ENCODE results near the gene ZNF226.

The ZNF226 gene

DNA sequence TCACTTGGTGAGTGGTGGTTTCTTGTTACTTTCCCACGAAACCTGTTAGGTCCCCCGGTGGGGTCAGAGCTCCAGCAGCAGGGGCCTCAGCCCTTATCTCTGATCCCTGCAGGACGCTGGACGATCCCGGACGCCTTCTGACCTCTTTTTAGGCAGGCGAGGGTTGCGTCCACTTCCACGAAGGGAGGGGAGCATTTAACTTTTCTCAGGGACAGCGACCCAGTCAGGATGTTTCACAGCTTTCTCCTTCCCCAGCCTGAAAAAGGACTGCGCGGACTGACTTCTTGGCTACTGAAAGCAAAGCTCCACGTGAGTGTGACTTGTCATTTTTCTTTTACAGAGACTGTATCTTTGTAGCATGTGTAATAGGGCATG, 22.9 kb upstream of the ZNF226 start (continued):
- TF ChIP-seq, protein P1, sequence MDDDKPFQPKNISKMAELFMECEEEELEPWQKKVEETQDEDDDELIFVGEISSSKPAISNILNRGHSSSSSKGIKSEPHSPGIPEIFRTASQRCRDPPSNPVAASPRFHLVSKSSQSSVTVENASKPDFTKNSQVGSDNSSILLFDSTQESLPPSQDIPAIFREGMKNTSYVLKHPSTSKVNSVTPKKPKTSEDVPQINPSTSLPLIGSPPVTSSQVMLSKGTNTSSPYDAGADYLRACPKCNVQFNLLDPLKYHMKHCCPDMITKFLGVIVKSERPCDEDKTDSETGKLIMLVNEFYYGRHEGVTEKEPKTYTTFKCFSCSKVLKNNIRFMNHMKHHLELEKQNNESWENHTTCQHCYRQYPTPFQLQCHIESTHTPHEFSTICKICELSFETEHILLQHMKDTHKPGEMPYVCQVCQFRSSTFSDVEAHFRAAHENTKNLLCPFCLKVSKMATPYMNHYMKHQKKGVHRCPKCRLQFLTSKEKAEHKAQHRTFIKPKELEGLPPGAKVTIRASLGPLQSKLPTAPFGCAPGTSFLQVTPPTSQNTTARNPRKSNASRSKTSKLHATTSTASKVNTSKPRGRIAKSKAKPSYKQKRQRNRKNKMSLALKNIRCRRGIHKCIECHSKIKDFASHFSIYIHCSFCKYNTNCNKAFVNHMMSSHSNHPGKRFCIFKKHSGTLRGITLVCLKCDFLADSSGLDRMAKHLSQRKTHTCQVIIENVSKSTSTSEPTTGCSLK (tag by site-specific recombination; IDR thresholded peaks at IDR 0.05): no peak
- TF ChIP-seq, protein P2, sequence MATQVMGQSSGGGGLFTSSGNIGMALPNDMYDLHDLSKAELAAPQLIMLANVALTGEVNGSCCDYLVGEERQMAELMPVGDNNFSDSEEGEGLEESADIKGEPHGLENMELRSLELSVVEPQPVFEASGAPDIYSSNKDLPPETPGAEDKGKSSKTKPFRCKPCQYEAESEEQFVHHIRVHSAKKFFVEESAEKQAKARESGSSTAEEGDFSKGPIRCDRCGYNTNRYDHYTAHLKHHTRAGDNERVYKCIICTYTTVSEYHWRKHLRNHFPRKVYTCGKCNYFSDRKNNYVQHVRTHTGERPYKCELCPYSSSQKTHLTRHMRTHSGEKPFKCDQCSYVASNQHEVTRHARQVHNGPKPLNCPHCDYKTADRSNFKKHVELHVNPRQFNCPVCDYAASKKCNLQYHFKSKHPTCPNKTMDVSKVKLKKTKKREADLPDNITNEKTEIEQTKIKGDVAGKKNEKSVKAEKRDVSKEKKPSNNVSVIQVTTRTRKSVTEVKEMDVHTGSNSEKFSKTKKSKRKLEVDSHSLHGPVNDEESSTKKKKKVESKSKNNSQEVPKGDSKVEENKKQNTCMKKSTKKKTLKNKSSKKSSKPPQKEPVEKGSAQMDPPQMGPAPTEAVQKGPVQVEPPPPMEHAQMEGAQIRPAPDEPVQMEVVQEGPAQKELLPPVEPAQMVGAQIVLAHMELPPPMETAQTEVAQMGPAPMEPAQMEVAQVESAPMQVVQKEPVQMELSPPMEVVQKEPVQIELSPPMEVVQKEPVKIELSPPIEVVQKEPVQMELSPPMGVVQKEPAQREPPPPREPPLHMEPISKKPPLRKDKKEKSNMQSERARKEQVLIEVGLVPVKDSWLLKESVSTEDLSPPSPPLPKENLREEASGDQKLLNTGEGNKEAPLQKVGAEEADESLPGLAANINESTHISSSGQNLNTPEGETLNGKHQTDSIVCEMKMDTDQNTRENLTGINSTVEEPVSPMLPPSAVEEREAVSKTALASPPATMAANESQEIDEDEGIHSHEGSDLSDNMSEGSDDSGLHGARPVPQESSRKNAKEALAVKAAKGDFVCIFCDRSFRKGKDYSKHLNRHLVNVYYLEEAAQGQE (tag by site-specific recombination; IDR thresholded peaks at IDR 0.05): peak; percentile 40; the same call in 1 of the 2 replicates
- TF ChIP-seq ZNF791 (tag by site-specific recombination; IDR thresholded peaks at IDR 0.05) (no peak), ZIC2 (tag by site-specific recombination; IDR thresholded peaks at IDR 0.05) (peak; percentile 66), ZNF223 (tag by site-specific recombination; IDR thresholded peaks at IDR 0.05) (no peak), ZNF560 (tag by site-specific recombination; IDR thresholded peaks at IDR 0.05; ENCODE audit: borderline replicate concordance) (no peak), GLI2 (tag by site-specific recombination; IDR thresholded peaks at IDR 0.05; ENCODE audit: borderline replicate concordance, low read depth) (no peak), ZNF777 (tag by site-specific recombination; IDR thresholded peaks at IDR 0.05; ENCODE audit: borderline replicate concordance) (no peak), SCRT1 (tag by site-specific recombination; IDR thresholded peaks at IDR 0.05; ENCODE audit: borderline replicate concordance) (no peak), ZNF341 (tag by site-specific recombination; IDR thresholded peaks at IDR 0.05; ENCODE audit: low read depth) (no peak), KLF8 (tag by site-specific recombination; IDR thresholded peaks at IDR 0.05) (no peak), ZNF37A (tag by site-specific recombination; IDR thresholded peaks at IDR 0.05) (no peak), PRDM1 (tag by site-specific recombination; IDR thresholded peaks at IDR 0.05) (peak; percentile 81), ZNF132 (tag by site-specific recombination; IDR thresholded peaks at IDR 0.05; ENCODE audit: borderline replicate concordance) (no peak), HOXC10 (CRISPR knock-in tag; IDR thresholded peaks at IDR 0.05) (no peak), GLI4 (tag by site-specific recombination; IDR thresholded peaks at IDR 0.05) (no peak)
- TF ChIP-seq, protein P3, sequence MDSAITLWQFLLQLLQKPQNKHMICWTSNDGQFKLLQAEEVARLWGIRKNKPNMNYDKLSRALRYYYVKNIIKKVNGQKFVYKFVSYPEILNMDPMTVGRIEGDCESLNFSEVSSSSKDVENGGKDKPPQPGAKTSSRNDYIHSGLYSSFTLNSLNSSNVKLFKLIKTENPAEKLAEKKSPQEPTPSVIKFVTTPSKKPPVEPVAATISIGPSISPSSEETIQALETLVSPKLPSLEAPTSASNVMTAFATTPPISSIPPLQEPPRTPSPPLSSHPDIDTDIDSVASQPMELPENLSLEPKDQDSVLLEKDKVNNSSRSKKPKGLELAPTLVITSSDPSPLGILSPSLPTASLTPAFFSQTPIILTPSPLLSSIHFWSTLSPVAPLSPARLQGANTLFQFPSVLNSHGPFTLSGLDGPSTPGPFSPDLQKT (IDR thresholded peaks at IDR 0.05; ENCODE audit: borderline replicate concordance, low read depth, low read length): no peak
- TF ChIP-seq, protein P4, sequence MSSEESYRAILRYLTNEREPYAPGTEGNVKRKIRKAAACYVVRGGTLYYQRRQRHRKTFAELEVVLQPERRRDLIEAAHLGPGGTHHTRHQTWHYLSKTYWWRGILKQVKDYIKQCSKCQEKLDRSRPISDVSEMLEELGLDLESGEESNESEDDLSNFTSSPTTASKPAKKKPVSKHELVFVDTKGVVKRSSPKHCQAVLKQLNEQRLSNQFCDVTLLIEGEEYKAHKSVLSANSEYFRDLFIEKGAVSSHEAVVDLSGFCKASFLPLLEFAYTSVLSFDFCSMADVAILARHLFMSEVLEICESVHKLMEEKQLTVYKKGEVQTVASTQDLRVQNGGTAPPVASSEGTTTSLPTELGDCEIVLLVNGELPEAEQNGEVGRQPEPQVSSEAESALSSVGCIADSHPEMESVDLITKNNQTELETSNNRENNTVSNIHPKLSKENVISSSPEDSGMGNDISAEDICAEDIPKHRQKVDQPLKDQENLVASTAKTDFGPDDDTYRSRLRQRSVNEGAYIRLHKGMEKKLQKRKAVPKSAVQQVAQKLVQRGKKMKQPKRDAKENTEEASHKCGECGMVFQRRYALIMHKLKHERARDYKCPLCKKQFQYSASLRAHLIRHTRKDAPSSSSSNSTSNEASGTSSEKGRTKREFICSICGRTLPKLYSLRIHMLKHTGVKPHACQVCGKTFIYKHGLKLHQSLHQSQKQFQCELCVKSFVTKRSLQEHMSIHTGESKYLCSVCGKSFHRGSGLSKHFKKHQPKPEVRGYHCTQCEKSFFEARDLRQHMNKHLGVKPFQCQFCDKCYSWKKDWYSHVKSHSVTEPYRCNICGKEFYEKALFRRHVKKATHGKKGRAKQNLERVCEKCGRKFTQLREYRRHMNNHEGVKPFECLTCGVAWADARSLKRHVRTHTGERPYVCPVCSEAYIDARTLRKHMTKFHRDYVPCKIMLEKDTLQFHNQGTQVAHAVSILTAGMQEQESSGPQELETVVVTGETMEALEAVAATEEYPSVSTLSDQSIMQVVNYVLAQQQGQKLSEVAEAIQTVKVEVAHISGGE (tag by site-specific recombination; conservative IDR thresholded peaks at IDR 0.05; ENCODE audit: low read depth): peak; percentile 85
- TF ChIP-seq, protein P5, sequence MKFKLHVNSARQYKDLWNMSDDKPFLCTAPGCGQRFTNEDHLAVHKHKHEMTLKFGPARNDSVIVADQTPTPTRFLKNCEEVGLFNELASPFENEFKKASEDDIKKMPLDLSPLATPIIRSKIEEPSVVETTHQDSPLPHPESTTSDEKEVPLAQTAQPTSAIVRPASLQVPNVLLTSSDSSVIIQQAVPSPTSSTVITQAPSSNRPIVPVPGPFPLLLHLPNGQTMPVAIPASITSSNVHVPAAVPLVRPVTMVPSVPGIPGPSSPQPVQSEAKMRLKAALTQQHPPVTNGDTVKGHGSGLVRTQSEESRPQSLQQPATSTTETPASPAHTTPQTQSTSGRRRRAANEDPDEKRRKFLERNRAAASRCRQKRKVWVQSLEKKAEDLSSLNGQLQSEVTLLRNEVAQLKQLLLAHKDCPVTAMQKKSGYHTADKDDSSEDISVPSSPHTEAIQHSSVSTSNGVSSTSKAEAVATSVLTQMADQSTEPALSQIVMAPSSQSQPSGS (tag by site-specific recombination; IDR thresholded peaks at IDR 0.05; ENCODE audit: low read depth): no peak
- TF ChIP-seq, protein P6, sequence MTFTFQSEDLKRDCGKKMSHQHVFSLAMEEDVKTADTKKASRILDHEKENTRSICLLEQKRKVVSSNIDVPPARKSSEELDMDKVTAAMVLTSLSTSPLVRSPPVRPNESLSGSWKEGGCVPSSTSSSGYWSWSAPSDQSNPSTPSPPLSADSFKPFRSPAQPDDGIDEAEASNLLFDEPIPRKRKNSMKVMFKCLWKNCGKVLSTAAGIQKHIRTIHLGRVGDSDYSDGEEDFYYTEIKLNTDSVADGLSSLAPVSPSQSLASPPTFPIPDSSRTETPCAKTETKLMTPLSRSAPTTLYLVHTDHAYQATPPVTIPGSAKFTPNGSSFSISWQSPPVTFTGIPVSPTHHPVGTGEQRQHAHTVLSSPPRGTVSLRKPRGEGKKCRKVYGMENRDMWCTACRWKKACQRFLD (tag by site-specific recombination; IDR thresholded peaks at IDR 0.05): no peak
- TF ChIP-seq, protein P7, sequence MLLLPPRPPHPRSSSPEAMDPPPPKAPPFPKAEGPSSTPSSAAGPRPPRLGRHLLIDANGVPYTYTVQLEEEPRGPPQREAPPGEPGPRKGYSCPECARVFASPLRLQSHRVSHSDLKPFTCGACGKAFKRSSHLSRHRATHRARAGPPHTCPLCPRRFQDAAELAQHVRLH (tag by site-specific recombination; IDR thresholded peaks at IDR 0.05): no peak
- TF ChIP-seq, protein P8, sequence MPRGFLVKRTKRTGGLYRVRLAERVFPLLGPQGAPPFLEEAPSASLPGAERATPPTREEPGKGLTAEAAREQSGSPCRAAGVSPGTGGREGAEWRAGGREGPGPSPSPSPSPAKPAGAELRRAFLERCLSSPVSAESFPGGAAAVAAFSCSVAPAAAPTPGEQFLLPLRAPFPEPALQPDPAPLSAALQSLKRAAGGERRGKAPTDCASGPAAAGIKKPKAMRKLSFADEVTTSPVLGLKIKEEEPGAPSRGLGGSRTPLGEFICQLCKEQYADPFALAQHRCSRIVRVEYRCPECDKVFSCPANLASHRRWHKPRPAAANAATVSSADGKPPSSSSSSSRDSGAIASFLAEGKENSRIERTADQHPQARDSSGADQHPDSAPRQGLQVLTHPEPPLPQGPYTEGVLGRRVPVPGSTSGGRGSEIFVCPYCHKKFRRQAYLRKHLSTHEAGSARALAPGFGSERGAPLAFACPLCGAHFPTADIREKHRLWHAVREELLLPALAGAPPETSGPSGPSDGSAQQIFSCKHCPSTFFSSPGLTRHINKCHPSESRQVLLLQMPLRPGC (tag by site-specific recombination; IDR thresholded peaks at IDR 0.05): no peak

Measured in HEK293 (cell line).